Mesothelial cell of epicardium (in vitro differentiated cells): Measurements from ENCODE around the gene GRPEL1. TPM values are rescaled to one million over a fixed set of nuclear protein-coding genes. Genes with fewer than 3 reads are reported as not detected.

ENCODE experiments used
- DNase-seq, 2 experiments: peaks; one replicate each; pipeline ENCODE4 v3.0.0; 2021; ENCODE audit warnings: low spot score in 2 of 2; ENCODE audit not compliant: unreplicated experiment in 2 of 2
- H3K27ac Mint-ChIP-seq: 2 replicates; pipeline ENCODE4 v1.8.0; 2021; ENCODE audit warnings: mixed read lengths
- H3K27me3 Mint-ChIP-seq: 2 replicates; pipeline ENCODE4 v1.8.0; 2021; ENCODE audit warnings: low read depth, mixed read lengths
- H3K36me3 Mint-ChIP-seq: 2 replicates; pipeline ENCODE4 v1.8.0; 2021; ENCODE audit warnings: mixed read lengths
- H3K4me1 Mint-ChIP-seq: 2 replicates; pipeline ENCODE4 v1.8.0; 2021; ENCODE audit warnings: mixed read lengths
- H3K4me3 Mint-ChIP-seq: 2 replicates; pipeline ENCODE4 v1.8.0; 2021; ENCODE audit warnings: mild to moderate bottlenecking, moderate library complexity, mixed read lengths
- H3K9me3 Mint-ChIP-seq: 2 replicates; pipeline ENCODE4 v1.8.0; 2021; ENCODE audit warnings: mixed read lengths
- total RNA-seq: library from RNA; stranded (reverse); gene quantifications from 3 replicates; pipeline ENCODE4 v1.2.1, GENCODE V29; 2021
- TF ChIP-seq, protein P1 (sequence below): fragments of 200-600 bp; sonication (generic); IDR thresholded peaks from one replicate; pipeline ENCODE4 v1.5.0; 2021; ENCODE audit warnings: antibody characterized with exemption; ENCODE audit not compliant: unreplicated experiment

GRPEL1 gene
- total RNA-seq, 1 donor from 2014 or later, result 17.3 TPM

DNA sequence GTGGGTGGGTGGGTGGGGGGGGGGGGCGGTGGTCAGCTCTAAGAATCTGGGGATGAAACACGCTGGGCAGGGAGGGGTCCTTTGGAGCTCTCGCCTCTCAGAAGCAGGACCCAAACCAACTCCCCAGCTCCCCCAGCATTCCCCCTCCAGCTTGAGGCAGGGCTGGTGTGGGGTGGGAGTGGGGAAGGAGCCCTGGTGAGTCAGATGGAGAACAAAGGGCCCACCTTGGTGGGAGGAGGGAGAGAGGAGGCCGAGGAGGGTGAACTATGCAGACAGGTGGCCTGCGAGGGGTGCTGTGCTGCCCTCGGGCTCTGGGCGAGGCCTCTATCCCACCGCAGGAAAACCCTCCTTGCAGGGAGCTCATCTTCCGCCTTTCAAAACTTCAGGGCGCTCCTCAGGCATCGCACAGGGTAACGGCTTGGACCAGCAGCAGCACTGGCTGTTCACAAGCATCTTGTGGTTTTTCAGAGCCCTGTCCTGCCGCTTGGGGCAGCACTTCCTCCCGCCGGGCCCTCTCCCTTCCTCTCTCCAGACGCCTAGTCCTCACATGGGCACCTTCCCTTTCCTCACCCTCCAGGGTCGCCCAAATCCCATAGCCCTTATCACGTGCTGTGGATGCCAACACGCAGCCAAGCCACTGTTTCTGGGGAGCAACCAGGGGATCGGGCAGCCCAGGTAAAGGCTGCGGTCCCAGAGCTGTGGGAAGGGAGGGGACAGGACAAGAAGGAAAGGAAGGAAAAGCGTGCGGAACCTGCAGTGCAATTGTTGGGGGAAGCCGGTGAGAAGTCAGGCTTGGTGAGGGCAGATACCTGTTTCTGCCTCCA, 34.0 kb upstream of the GRPEL1 start:
- Mint-ChIP-seq H3K4me3 (peak overlapping the region; percentile 77), H3K9me3 (no peaks in the 10 kb centered on the region), H3K27ac (peak overlapping the region; percentile 82), H3K27me3 (peaks cover 19% of the 10 kb centered on the region), H3K4me1 (peaks cover 23% of the 10 kb centered on the region), H3K36me3 (no peaks in the 10 kb centered on the region)
- TF ChIP-seq, protein P1, sequence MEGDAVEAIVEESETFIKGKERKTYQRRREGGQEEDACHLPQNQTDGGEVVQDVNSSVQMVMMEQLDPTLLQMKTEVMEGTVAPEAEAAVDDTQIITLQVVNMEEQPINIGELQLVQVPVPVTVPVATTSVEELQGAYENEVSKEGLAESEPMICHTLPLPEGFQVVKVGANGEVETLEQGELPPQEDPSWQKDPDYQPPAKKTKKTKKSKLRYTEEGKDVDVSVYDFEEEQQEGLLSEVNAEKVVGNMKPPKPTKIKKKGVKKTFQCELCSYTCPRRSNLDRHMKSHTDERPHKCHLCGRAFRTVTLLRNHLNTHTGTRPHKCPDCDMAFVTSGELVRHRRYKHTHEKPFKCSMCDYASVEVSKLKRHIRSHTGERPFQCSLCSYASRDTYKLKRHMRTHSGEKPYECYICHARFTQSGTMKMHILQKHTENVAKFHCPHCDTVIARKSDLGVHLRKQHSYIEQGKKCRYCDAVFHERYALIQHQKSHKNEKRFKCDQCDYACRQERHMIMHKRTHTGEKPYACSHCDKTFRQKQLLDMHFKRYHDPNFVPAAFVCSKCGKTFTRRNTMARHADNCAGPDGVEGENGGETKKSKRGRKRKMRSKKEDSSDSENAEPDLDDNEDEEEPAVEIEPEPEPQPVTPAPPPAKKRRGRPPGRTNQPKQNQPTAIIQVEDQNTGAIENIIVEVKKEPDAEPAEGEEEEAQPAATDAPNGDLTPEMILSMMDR, result peak; percentile 61
- peak in 1 of 2 experiments; percentile 72 for DNase-seq

DNA sequence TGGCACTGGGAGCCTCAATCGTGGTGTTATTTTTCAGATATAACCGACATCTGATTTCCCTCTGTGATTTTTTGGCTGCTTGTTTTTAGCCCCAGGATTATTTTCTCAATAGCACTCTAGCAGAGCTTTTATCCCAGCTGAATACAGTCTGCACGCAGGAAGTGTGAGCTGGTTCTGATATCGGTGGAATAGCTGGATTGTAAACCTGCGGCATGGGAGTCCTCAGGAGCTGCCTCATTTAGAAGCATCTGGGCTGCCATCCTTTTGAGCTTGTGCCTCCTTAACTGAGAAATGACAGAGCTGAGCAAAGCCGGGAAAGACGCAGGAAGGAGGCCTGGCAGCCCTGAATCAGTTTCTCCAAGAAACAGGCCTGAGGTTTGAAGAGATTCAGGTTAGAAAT, 28.4 kb upstream of the GRPEL1 start:
- no peak overlapping the region for H3K27ac Mint-ChIP-seq
- TF ChIP-seq, protein P1, result no peak
- no peaks in the 10 kb centered on the region for H3K4me1 Mint-ChIP-seq
- H3K4me3 Mint-ChIP-seq, result no peak overlapping the region
- no peak for DNase-seq
- peaks cover 4% of the 10 kb centered on the region for H3K9me3 Mint-ChIP-seq
- peaks cover 38% of the 10 kb centered on the region for H3K27me3 Mint-ChIP-seq
- H3K36me3 Mint-ChIP-seq, result no peaks in the 10 kb centered on the region

DNA sequence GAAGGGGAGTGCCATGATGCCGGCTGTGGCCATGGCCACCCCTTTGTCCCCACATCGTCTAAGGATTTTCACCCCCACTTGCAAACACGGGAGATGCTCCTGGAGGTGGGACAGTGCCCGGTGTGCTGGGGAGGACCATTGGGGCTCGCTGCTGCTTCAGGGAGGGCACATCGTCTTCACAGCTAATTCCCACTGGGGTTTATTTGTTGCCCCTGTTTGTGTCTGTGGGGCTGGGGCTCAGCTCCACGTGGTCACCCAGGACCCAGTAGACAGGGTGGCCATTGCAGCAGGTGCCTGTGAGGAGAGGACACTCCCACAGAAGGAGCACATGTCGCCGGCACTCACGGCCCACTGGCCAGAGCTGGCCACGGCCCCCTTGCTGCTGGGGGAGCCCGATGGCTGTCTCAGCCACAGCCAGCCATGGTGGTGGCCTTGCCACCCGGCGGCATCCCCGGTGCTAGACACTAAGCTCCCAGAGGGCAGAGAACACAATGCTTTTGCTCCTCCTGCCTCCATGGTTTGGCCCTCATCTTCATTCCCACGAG, 27.8 kb upstream of the GRPEL1 start:
- Mint-ChIP-seq H3K4me3 (no peak overlapping the region), H3K27me3 (peaks cover 38% of the 10 kb centered on the region), H3K27ac (no peak overlapping the region), H3K9me3 (peaks cover 4% of the 10 kb centered on the region), H3K36me3 (no peaks in the 10 kb centered on the region), H3K4me1 (no peaks in the 10 kb centered on the region)
- TF ChIP-seq, protein P1, result no peak
- DNase-seq, result no peak

DNA sequence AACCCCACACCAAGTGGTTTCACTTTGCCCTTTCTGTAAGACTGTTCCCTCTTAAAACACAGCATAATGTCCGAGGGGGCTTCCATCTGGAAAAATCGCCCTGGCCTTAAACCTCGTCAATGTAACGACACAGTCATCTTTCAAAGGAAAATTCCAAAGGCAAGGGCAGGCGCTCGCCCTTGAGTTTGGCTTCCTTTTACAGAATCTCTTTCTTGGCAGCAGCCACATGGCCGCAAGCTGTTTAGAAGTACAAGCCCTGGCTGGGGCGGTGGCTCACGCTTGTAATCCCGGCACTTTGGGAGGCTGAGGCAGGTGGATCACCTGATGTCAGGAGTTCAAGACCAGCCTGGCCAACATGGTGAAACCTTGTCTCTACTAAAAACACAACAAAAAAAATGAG, 27.1 kb upstream of the GRPEL1 start:
- Mint-ChIP-seq H3K27me3 (peaks cover 40% of the 10 kb centered on the region), H3K36me3 (no peaks in the 10 kb centered on the region), H3K27ac (no peak overlapping the region), H3K4me1 (no peaks in the 10 kb centered on the region), H3K9me3 (peaks cover 4% of the 10 kb centered on the region), H3K4me3 (no peak overlapping the region)
- TF ChIP-seq, protein P1, result no peak
- DNase-seq, result no peak

DNA sequence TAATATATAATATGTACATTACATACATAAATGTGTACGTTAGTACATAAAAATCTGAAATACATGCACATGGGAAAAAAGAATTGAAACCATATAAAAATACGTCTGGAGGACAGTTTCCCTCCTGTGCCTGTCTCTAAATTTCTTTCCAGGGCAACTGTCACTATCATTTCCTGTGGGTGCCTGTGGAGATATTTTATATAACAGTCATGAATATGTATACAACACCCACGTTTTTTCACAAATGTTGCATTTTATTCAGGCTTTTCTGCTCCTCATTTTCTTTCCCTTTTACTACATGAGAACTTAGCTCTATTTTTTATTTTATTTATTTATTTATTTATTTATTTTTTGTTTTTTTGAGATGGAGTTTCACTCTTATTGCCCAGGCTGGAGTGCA, 24.2 kb upstream of the GRPEL1 start:
- TF ChIP-seq, protein P1, result no peak
- no peak overlapping the region for H3K4me3 Mint-ChIP-seq
- H3K27ac Mint-ChIP-seq, result no peak overlapping the region
- H3K27me3 Mint-ChIP-seq, result peaks cover 32% of the 10 kb centered on the region
- DNase-seq, result no peak
- no peaks in the 10 kb centered on the region for H3K36me3 Mint-ChIP-seq
- H3K4me1 Mint-ChIP-seq, result peaks cover 7% of the 10 kb centered on the region
- peaks cover 4% of the 10 kb centered on the region for H3K9me3 Mint-ChIP-seq
